GM19463 (cell line): ENCODE data around the gene RIN1.
"Not testable (repeated sequence)": the region's sequence is repeated elsewhere in the genome, so short reads cannot be mapped to it uniquely, and the experiment has no call there.

ENCODE experiments used
- ATAC-seq: cut with Tn5 transposase; IDR thresholded peaks from one replicate; pipeline ENCODE4 v1.9.1; 2021; ENCODE audit warnings: mild to moderate bottlenecking, moderate library complexity; ENCODE audit not compliant: unreplicated experiment

Gene RIN1, protein sequence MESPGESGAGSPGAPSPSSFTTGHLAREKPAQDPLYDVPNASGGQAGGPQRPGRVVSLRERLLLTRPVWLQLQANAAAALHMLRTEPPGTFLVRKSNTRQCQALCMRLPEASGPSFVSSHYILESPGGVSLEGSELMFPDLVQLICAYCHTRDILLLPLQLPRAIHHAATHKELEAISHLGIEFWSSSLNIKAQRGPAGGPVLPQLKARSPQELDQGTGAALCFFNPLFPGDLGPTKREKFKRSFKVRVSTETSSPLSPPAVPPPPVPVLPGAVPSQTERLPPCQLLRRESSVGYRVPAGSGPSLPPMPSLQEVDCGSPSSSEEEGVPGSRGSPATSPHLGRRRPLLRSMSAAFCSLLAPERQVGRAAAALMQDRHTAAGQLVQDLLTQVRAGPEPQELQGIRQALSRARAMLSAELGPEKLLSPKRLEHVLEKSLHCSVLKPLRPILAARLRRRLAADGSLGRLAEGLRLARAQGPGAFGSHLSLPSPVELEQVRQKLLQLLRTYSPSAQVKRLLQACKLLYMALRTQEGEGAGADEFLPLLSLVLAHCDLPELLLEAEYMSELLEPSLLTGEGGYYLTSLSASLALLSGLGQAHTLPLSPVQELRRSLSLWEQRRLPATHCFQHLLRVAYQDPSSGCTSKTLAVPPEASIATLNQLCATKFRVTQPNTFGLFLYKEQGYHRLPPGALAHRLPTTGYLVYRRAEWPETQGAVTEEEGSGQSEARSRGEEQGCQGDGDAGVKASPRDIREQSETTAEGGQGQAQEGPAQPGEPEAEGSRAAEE

DNA sequence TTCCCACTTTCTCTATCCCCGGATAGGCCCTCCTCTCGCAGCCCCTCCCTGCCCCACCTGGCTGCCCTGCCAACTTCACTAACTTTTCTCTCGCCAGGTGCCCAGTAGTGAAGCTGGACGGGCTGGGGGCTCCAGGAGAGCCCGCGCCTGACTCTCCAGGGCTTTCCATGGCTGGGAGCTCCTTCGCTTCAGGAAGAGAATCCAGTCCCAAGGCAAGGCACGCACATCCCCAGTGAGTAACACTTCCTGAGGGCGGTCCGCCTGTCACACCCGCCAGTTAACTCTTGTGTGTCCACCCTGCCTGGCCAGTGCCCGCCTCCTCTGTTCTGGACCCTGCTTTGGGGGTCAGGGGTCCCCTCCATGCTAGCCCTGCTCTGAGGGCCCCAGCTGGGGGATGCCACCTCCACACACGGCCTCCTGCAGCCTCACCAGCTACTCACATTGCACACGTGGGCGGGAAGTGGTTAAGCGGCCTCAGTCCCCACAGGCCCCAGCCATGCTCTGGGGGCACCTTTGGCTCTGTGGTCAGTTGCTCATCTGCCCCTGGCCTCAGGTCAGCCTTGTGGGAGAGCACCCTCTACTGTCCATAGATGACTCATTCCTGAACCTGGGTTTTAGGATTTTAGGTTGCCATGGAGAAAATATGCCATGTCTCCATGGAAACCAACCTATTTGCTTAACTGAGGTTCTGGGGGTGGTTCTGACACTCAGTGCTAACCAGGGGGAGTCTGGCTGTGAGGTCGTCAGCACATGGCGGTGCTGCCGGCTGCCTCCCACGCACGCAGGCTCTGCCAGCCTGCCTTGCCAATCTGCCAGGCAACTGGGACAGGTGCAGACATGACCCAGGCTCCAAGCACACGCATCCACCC is at the start of gene RIN1:
Gene RIN1, minus strand, starts transcription at position 201 of the 869 bp plus-strand sequence. Its CDS starts 32 bp downstream, at position 169.
- peak; percentile 90 for ATAC-seq

DNA sequence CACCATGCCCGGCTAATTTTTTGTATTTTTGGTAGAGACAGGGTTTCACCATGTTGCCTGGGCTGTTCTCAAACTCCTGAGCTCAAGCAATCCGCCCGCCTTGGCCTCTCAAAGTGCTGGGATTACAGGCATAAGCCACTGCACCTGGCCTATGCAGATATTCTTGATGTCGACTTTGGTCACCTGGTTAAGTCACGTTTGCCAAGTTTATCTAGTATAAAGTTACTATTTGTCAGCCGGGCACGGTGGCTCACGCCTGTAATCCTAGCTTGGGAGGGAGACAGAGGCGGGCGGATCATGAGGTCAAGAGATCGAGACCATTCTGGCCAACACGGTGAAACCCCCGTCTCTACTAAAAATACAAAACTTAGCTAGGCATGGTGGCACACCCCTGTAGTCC is 48.1 kb upstream of the RIN1 start:
- ATAC-seq: not testable (repeated sequence)

DNA sequence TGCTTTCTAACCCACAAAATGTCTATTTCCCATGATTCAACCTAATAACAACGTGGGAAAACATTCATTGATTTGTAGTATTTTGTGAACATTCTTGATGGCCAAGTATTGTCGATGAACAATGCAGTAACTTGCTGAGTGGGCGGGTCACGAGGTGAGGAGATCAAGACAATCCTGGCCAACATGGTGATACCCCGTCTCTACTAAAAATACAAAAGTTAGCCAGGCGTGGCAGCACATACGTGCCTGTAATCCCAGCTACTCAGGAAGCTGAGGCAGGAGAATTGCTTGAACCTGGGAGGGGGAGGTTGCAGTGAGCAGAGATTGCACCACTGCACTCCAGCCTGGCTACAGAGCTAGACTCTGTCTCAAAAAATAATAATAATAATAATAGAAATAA is 44.0 kb upstream of the RIN1 start:
- not testable (repeated sequence) for ATAC-seq

DNA sequence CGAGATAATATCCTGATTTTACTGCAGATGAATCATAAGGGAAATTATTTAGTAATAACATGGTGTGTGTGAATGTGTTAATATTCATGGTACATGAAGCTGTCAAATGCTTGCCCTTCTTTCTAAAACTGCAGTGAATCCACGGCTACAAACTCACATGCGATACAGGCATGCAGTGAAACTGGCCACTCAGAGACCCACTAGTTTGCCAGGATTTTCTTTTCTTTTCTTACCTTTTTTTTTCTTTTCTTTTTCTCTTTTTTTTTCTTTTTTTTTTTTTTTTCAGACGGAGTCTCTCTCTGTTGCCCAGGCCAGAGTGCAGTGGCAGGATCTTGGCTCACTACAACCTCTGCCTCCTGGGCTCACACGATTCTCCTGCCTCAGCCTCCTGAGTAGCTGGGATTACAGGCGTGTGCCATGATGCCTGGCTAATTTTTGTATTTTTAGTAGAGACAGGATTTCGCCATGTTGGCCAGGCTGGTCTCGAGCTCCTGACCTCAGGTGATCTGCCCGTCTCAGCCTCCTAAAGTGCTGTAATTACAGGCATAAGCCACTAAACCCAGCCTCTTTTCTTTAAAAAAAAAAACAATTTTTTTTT is 37.6 kb upstream of the RIN1 start:
- not testable (repeated sequence) for ATAC-seq

DNA sequence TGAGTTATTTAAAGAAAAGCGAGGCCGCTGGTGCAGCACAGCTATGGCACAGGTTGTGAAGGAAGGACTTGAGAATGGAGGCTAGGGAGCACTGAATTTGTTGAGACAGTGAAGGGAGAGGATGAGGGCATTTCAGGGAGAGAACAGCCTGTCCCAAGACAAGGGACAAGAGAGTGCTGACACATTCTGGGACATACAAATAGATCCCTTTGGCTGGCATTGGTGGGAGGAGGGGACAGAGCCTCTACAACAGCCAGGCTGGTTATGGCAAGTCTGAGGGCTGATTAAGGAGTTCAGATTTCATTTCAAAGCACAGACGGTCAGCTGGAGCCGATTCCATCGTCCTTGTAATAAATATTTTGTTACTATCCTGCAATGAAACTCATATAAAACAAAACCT is 37.0 kb upstream of the RIN1 start:
- no peak for ATAC-seq

DNA sequence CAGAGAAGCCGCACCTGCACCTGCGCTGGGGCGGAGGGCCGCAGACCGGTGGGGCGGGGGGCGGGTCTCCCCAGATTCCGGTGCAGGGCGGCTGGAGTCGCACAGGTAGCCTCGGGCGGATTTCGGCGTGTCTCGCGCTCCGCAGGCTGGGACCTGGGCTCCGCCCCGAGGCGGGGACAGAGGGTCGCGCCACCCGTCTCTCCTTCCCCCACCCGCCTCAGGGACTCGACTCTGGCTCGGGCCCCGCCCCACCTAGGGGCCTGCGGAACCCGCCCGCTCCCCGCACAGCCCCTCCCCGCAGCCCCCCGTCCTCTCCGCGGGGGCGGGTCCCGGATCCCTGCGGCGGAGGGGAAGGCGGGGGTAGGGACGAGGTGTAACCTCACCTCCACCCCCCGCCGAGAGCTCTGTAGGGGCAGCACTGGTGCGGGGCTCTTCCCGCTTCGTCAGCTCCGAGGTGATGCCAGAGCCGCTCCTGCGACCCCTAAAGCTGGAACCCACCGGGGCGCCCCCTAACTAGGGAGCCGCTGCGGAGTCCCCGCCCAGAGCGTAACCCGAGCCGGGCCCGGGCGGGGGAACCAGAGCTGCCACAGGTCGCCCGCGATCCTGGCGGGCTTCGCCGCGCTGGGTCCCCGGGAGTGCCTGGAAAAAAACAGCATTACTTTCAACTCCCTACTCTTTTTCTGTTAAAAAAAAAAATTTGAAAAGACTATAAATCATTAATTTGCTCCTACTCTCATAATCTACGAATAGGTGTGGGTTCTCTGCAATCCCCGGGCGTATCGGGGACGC is 35.6 kb upstream of the RIN1 start, which contains the start of gene SLC29A2:
Gene SLC29A2, minus strand, starts transcription at position 134 of the 789 bp plus-strand sequence. CDS start 169 bp downstream, outside the sequence.
- peak; percentile 66 for ATAC-seq

DNA sequence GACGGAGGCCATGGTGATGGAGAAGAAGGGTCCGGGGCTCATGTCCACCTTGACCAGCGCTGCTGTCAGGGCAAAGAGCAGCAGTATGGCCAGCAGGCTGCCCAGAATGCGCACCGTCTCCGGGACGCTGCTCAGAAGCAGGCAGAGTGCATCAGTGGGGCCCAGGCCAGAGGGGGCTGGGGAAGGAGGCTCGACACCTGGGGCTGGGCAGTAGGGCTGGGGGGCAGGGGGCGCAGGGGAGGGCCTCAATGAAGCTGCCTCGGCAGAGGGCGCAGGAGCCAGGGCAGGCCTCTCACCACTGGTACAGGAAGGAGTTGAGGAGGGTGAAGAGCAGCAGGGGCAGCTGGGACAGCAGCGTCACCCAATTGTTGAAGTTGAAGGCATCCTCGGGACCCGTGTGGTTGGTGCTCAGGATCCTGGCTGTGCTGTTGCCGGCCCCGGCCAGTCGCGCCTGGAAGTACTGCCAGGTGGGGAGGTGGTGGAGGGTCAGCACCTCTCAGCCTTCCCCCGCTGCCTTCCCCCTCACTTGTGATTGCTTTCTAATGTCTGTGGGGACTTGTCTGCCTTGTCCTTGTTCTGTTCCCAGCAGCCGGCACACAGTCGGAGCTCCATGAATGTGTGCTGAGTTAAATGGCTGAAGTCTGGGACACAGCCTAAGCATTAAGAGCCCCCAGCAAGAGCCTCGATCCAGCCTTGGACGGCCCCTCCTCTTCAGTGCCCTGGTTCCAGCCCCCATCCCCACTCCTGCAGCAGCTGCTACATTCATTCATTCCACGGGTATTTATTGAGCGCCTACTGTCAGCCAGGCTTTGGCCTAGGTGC is 33.0 kb upstream of the RIN1 start:
- no peak for ATAC-seq

DNA sequence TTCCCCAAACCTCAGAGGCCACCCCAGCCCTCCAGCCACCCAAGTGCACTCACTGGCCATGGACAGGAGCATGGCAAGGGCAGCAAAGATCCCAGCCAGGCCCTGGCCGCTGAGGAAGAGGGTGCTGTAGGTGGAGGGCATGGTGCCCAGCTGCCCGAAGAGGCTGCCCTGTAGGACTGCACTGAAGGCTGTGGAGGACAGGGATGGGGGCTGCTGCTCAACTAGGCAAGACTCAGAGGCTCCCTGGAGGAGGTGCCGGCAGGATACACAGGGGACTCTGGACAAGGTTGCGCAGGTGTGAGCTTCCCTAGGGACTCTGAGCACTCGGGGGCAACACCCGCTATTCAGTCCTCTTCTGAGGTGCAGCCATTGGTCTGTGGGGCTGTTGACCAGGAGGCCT is 32.2 kb upstream of the RIN1 start:
- no peak for ATAC-seq

DNA sequence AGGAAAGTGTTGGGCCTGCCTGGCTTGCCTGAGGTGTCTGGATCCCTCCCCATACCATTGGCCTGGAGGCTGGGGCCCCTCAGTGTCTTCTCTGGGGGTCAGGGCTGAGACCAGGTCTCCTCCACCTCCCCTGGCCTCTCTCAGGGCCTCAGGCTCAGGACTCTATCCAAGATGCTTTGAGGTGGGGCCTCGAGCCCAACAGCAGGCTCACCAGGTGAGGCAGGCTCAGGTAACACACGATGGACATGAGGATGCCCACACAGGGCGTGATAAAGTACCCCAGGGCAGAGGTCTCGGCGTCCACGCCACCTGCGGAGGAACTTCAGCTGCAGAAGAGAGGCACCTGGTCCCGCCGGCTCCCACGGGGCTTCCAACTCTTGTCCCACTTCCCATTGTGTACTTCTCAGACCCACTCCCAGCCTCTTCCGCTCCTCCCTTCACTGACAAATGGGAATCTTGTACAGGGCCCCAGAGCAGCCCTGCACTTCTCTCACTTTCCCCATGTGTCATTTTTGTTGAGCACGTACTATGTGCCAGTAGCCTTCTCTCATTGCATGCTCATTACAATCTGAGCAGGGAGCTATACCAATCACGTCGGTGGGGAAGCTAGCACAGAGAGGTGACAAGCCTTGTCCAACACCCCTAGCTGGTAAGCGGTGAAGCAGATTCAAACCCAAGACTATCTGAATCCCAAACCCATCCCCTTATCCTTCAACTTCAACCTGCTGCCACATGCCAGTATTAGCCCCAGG is 31.5 kb upstream of the RIN1 start:
- ATAC-seq: no peak

DNA sequence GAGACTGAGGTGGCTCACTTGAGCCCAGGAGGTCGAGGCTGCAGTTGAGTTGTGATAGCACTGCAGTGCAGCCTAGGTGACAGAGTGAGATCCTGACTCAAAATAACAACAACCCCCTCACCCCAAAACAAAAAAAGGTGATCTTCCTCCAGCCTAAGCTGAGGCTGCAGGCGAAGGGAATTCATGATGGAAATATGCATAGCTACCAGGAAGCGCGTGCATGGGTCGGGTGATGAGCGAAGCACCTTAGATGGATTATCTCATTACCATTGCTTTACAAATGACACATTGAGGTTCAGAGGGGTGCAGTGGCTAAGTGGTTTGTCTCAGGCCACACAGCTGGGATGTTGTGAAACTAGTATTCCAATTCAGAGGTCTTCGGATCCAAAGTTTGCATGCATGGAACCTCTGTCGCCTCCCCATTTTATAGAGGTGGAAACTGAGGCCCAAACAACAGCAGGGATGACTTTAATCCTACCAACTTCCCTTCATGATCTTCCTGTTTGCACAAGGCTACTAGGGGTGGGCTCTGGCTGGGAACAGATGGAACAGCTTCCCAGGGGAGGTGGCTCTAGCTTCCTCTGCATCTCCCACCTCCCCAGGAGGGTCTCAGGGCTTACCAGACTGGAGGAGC is 30.7 kb upstream of the RIN1 start:
- no peak for ATAC-seq

DNA sequence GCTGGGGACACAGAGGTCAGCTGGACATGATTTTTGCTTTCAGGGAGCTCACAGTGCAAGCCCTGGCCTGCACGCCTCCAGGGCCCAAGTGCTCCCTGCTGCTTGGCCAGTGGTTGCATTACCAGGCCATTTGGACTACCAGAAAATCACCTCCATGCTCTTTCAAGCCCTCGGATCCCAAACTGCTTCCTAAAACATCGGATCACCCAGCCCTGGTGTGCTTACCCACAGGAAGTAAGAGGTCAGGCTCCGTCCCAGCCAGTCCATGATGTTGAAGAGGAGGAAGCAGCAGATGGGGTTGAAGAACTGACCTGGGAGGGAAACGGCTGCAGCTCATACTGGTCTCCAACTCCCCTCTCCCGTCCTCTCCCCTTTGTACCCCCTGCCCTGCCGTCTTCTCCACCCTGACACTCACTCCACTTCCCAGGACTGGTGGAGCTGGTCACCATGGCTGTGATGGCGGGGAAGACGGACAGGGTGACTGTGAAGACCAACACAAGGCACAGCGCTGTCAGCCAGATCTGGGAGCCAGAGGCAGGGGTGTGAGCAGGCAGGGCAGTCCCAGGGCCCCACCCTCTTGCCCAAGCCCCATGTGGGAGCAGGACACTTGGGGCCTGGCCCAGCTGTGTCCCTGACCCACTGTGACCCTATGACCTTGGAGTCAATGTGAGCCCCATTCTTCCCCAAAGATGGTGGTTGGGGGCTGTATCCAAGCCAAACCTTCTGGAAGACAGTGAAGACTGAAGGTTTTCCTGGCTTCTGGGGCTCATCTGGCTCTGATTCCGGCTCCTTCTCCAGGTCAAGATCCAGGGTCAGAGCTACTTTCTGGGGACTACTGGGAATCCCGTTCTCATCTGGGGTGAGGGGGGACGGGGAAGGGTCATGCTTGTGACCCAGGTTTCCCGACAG is 29.7 kb upstream of the RIN1 start:
- ATAC-seq: no peak

DNA sequence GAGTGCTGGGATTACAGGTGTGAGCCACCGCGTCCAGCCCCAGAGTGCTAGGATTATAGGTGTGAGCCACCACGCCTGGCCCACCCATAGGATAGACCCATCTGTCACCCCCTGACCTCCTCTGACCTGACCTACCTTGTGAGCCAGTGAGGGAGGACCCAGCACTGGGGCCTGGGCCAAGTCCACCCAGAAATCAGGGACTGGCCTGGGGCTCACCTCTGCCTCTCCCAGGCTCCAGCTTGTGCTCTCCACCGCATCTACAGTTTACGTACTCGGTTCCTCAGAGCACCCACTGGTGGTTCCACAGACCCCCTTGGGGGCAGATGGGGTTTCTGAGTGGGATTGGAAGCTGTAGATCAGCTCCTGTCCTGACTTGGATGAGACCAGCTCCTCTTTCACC is 28.9 kb upstream of the RIN1 start:
- no peak for ATAC-seq

DNA sequence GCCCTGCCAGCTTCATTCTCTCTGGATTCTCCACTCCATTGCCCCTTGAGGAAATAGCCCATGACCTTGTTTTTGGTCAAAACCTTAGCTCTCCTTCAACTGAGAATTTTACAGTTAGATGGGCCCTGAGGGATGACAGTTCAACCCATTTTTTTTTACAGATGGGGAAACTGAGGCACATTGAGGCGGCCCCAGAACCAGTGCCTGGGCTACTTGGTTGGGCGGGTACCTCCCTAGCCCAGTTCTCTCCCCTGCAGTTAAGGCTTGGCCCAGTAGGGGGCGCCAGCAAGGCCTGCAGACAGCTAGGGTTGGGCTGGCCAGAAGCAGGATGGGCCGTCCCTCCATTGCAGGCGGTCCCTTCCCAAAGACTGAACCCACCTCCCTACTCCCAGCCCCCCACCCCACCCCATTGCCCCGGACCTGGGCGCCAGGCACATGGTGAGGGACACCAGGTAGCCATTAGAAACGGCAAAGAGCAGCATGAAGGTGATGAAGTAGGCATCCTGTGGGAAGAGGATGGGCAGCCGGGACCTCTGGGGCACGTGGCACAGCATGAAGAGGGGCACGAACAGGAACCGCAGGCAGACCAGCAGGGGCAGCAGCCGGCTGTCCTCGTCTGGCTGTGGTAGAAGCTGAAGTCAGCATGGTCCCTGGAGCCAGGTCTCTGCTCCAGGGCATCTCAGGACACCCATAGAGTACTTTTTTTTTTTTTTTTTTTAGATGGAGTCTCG is 27.7 kb upstream of the RIN1 start:
- ATAC-seq: no peak

DNA sequence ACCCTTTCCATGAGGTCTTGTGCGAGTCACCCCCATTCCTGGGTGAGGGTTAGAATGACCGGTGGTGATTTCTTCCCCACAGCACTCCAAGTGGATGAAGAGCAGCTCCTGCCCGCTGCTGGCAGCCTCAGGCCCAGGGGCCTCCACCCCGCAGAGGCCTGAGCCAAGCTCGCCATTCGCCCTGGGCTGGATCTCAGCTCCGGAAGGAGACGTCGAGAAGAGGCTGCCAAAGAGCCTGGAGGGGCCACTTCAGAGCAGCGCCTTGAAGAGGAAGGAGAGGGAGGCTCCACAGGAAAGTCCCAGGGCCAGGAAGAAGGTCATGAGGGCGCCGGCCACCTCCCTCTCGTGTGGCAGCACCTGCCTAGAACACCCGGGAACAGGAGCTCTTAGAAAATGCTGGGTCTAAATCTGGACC is 27.0 kb upstream of the RIN1 start:
- ATAC-seq: no peak

DNA sequence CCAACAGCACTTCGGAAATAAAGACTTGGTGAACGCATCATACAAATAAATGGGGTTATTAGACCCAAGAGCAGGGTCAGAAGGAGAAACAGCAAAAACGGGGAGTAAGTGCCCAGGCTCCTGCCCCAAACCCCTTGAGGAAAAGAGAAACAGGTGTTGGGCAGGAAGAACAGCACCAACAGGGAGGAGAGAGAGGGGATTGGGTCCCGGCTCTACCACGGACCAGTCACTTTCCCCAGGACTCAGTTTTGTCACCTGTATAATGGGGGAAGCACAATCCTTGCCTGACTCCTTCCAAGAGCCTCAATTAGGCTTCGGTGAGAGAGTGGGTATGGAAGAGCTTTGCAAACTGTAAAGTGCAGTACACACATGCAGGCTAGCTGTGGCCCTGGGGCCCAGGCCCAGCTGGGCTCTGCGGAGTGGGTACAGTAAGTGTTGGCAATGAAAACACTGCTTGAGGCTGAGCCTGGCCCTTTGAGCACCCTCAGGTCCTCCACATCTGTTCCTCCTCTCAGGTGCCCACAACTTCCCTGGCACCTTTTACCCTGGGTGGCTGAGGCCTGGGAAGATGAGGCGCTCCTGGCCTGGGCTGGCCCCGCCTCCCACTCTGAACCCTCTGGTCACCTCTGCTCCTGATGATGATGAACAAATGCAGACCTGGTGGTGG is 26.4 kb upstream of the RIN1 start:
- ATAC-seq: no peak
